ENCODE results near the gene WDR75.

GRCh38 chr2:189511960-189512319 lies 70.7 kb downstream of the WDR75 start:
- TF ChIP-seq SIN3A (IDR thresholded peaks at IDR 0.05; ENCODE audit: borderline replicate concordance, insufficient read depth, low read length) = no peak
- TF ChIP-seq POLR2AphosphoS5 (IDR thresholded peaks at IDR 0.05; ENCODE audit: low read depth, low read length) = no peak
- no peak for TF ChIP-seq TAF1 (IDR thresholded peaks at IDR 0.05; ENCODE audit: borderline replicate concordance, insufficient read depth, low read length)
